Activated naive CD4-positive, alpha-beta T cell treated with anti-CD3 and anti-CD28 coated beads, Interleukin-2, amount 50 U/mL, for 72 hours (primary cell): ENCODE results near the gene CCL19. TPM values are rescaled to one million over a fixed set of nuclear protein-coding genes. Genes with fewer than 3 reads are reported as not detected.

Experiments used
- ATAC-seq, 2 donors: fragments of 150-1000 bp; cut with Tn5 transposase; 2 replicates each; pipeline ENCODE4 v1.10.0; 2021; ENCODE audit warnings: mild to moderate bottlenecking in 2 of 2, moderate library complexity in 2 of 2
- DNase-seq, 2 donors: peaks; one replicate each; pipeline ENCODE4 v3.0.0; 2021 to 2022; ENCODE audit warnings: low spot score in 2 of 2
- H3K27ac Mint-ChIP-seq, 2 donors: one replicate each; pipeline ENCODE4 v1.8.0; 2022; ENCODE audit warnings: mild to moderate bottlenecking in 2 of 2, mixed read lengths in 2 of 2
- H3K36me3 Mint-ChIP-seq, 2 donors: one replicate each; pipeline ENCODE4 v1.8.0; 2022; ENCODE audit warnings: mixed read lengths in 2 of 2
- H3K9me3 Mint-ChIP-seq, 2 donors: one replicate each; pipeline ENCODE4 v1.8.0; 2022; ENCODE audit warnings: mixed read lengths in 2 of 2
- total RNA-seq, 2 donors: library from RNA; stranded (reverse); gene quantifications; one replicate each; pipeline ENCODE4 v1.2.3, GENCODE V29; 2022

Gene CCL19
- total RNA-seq, 2 donors from 2014 or later, result not detected

GRCh38 chr9:34675048-34675714 is 15.9 kb downstream of the CCL19 start:
- Mint-ChIP-seq H3K36me3 (no peaks in the 10 kb centered on the region), H3K27ac (no peak overlapping the region), H3K9me3 (no peaks in the 10 kb centered on the region)
- peak in 1 of 2 donors; percentile 55 for DNase-seq
- peak; percentile 44 to 85 for ATAC-seq

GRCh38 chr9:34674440-34674839 is 16.6 kb downstream of the CCL19 start:
- ATAC-seq (no peak), DNase-seq (no peak)
- H3K27ac Mint-ChIP-seq, result no peak overlapping the region
- peaks cover under 1 to 5% of the 10 kb centered on the region in 2 donors for H3K9me3 Mint-ChIP-seq
- peaks cover 5% of the 10 kb centered on the region in 2 donors for H3K36me3 Mint-ChIP-seq

- Mint-ChIP-seq H3K36me3 (peaks cover 11 to 13% of the 10 kb centered on the region in 2 donors), H3K9me3 (peaks cover 5 to 12% of the 10 kb centered on the region in 2 donors)
- no peak for DNase-seq
Observed at GRCh38 chr9:34671307-34671706, 19.8 kb downstream of the CCL19 start.

GRCh38 chr9:34669809-34670562 is 21.1 kb downstream of the CCL19 start:
- ATAC-seq (no peak), DNase-seq (no peak)
- Mint-ChIP-seq H3K27ac (no peak overlapping the region), H3K36me3 (peaks cover 11 to 13% of the 10 kb centered on the region in 2 donors), H3K9me3 (peaks cover 5 to 12% of the 10 kb centered on the region in 2 donors)

More at GRCh38 chr9:34671307-34671706, 19.8 kb downstream of the CCL19 start:
- no peak overlapping the region for H3K27ac Mint-ChIP-seq
- no peak for ATAC-seq

- H3K27ac Mint-ChIP-seq, result peak overlapping the region; percentile 81 to 94
- ATAC-seq, result peak; percentile 80 to 84
Observed at GRCh38 chr9:34665381-34666250, 25.5 kb downstream of the CCL19 start.

GRCh38 chr9:34665067-34665380 is 26.1 kb downstream of the CCL19 start:
- DNase-seq, result peak in 1 of 2 donors; percentile 82
- peaks cover 5 to 12% of the 10 kb centered on the region in 2 donors for H3K9me3 Mint-ChIP-seq
- peak overlapping the region in 1 of 2 donors; percentile 81 for H3K27ac Mint-ChIP-seq
- peaks cover 13 to 18% of the 10 kb centered on the region in 2 donors for H3K36me3 Mint-ChIP-seq
- ATAC-seq, result peak in 1 of 2 donors; percentile 33

More at GRCh38 chr9:34665381-34666250, 25.5 kb downstream of the CCL19 start:
- Mint-ChIP-seq H3K36me3 (peaks cover 13 to 18% of the 10 kb centered on the region in 2 donors), H3K9me3 (peaks cover 5 to 12% of the 10 kb centered on the region in 2 donors)
- peak; percentile 80 to 84 for DNase-seq

- Mint-ChIP-seq H3K9me3 (peaks cover 5 to 7% of the 10 kb centered on the region in 2 donors), H3K36me3 (peaks cover 8 to 13% of the 10 kb centered on the region in 2 donors), H3K27ac (peak overlapping the region in 1 of 2 donors; percentile 81)
- DNase-seq, result peak; percentile 65 to 84
- peak; percentile 60 to 66 for ATAC-seq
Observed at GRCh38 chr9:34664281-34665066, 26.6 kb downstream of the CCL19 start.

GRCh38 chr9:34663303-34663605 is 27.8 kb downstream of the CCL19 start:
- no peak for DNase-seq

GRCh38 chr9:34662526-34663302 is 28.4 kb downstream of the CCL19 start, which contains the start of gene CCL27:
TSS of gene CCL27 (minus strand) at chr9:34662657. CDS start at chr9:34662633, 24 bp downstream.
- ATAC-seq (no peak), DNase-seq (no peak)
- Mint-ChIP-seq H3K36me3 (peaks cover 0 to 6% of the 10 kb centered on the region in 2 donors), H3K27ac (peak within 1 kb of the TSS; percentile 0 to 81), H3K9me3 (no peaks in the 10 kb centered on the region)

More at GRCh38 chr9:34663303-34663605, 27.8 kb downstream of the CCL19 start:
- Mint-ChIP-seq H3K9me3 (no peaks in the 10 kb centered on the region), H3K36me3 (peaks cover 0 to 6% of the 10 kb centered on the region in 2 donors), H3K27ac (peak overlapping the region in 1 of 2 donors; percentile 81)
- ATAC-seq, result no peak

- ATAC-seq, result peak in 1 of 2 donors; percentile 42
- H3K9me3 Mint-ChIP-seq, result no peaks in the 10 kb centered on the region
- peaks cover 0 to 6% of the 10 kb centered on the region in 2 donors for H3K36me3 Mint-ChIP-seq
- H3K27ac Mint-ChIP-seq, result no peak overlapping the region
- no peak for DNase-seq
Observed at GRCh38 chr9:34659592-34660253, 31.4 kb downstream of the CCL19 start.

- Mint-ChIP-seq H3K9me3 (no peaks in the 10 kb centered on the region), H3K27ac (peak overlapping the region in 1 of 2 donors; percentile 12), H3K36me3 (peaks cover 0 to 6% of the 10 kb centered on the region in 2 donors)
- no peak for DNase-seq
- ATAC-seq, result no peak
Observed at GRCh38 chr9:34658461-34658860, 32.6 kb downstream of the CCL19 start.

- ATAC-seq (no peak), DNase-seq (no peak)
- Mint-ChIP-seq H3K27ac (no peak overlapping the region), H3K36me3 (peaks cover 0 to 6% of the 10 kb centered on the region in 2 donors), H3K9me3 (no peaks in the 10 kb centered on the region)
Observed at GRCh38 chr9:34656992-34657391, 34.1 kb downstream of the CCL19 start.

GRCh38 chr9:34655394-34655793 is 35.7 kb downstream of the CCL19 start:
- no peak for ATAC-seq

GRCh38 chr9:34654323-34655051 is 36.6 kb downstream of the CCL19 start:
- Mint-ChIP-seq H3K9me3 (no peaks in the 10 kb centered on the region), H3K27ac (peak overlapping the region; percentile 37 to 55), H3K36me3 (peaks cover 2 to 4% of the 10 kb centered on the region in 2 donors)
- DNase-seq (no peak), ATAC-seq (no peak)

More at GRCh38 chr9:34655394-34655793, 35.7 kb downstream of the CCL19 start:
- Mint-ChIP-seq H3K36me3 (no peaks in the 10 kb centered on the region), H3K27ac (peak overlapping the region in 1 of 2 donors; percentile 36), H3K9me3 (no peaks in the 10 kb centered on the region)
- no peak for DNase-seq
